ACC112 (cell line): ENCODE data around the gene HOXB3.

Source experiments
- H2AFZ ChIP-seq: fragments of 200-600 bp; sonication (generic); one replicate; pipeline ENCODE4 v1.6.0; 2017; ENCODE audit warnings: antibody characterized with exemption, low read length; ENCODE audit not compliant: unreplicated experiment
- H3K27ac ChIP-seq: fragments of 200-600 bp; sonication (generic); 2 replicates; pipeline ENCODE4 v1.5.1; 2014; ENCODE audit warnings: low read depth, mild to moderate bottlenecking, antibody characterized with exemption, low read length, moderate library complexity
- H3K27me3 ChIP-seq: fragments of 200-600 bp; sonication (generic); 2 replicates; pipeline ENCODE4 v1.6.1; 2014; ENCODE audit warnings: mild to moderate bottlenecking, antibody characterized with exemption, low read length, moderate library complexity, mixed read lengths; ENCODE audit not compliant: insufficient read depth
- H3K36me3 ChIP-seq: fragments of 200-600 bp; sonication (generic); 2 replicates; pipeline ENCODE4 v1.6.1; 2016; ENCODE audit warnings: mild to moderate bottlenecking, antibody characterized with exemption, low read length, moderate library complexity, mixed read lengths; ENCODE audit not compliant: insufficient read depth
- H3K4me1 ChIP-seq: fragments of 200-600 bp; sonication (generic); one replicate; pipeline ENCODE4 v1.6.1; 2016; ENCODE audit warnings: low read length, mixed read lengths; ENCODE audit not compliant: insufficient read depth, unreplicated experiment, control insufficient read depth
- H3K4me3 ChIP-seq: fragments of 200-600 bp; sonication (generic); 2 replicates; pipeline ENCODE4 v1.5.1; 2014; ENCODE audit warnings: mild to moderate bottlenecking, low read depth, low read length
- H3K79me2 ChIP-seq: fragments of 200-600 bp; sonication (generic); one replicate; pipeline ENCODE4 v1.6.0; 2016; ENCODE audit warnings: low read length; ENCODE audit not compliant: control insufficient read depth, unreplicated experiment, insufficient read depth

HOXB3 gene

GRCh38 chr17:48549281-48549630, 40.8 kb downstream of the HOXB3 start:
- H3K4me1 ChIP-seq: no peaks in the 10 kb centered on the region
- no peak overlapping the region for H3K27ac ChIP-seq
- peaks cover 100% of the 10 kb centered on the region for H3K27me3 ChIP-seq
- no peaks in the 10 kb centered on the region for H3K79me2 ChIP-seq
- no peak overlapping the region for H3K4me3 ChIP-seq
- no peak overlapping the region for H2AFZ ChIP-seq
- no peaks in the 10 kb centered on the region for H3K36me3 ChIP-seq

DNA sequence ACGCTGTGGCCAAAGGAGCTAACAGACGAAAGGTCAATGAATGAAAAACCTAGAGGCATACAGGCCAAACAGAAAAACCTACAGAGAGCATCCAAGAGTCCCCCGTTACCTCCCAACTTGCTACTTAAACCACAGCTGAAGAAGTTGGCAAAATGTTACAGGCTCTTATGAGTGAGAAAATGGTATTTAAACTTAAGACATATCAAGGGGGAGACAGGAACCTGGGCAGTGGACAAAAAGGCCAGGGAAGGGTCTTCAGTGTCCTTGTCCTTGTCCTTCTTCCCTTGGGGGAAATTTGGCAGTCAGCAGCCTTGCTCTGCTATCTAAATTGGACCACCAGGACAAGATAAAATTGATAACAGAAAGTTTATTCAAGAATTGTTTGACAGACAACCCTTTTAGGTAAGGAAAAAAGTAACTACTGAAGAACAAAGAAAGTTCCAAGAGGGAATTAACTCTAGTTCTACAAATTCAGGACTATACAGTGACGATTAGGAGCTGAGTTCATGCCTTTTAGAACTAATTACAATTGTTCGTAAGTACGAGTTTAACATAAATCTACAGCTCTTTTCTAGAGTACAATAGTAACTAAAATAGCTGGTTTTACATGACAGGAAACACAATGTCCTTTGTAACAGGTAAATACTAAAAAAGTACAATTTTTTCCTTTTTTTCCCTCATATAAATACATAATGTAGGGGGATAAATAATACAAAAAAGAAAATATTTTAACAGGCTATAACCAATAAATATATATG, 41.3 kb downstream of the HOXB3 start:
- no peak overlapping the region for H2AFZ ChIP-seq
- H3K4me1 ChIP-seq: no peaks in the 10 kb centered on the region
- H3K36me3 ChIP-seq: no peaks in the 10 kb centered on the region
- no peaks in the 10 kb centered on the region for H3K79me2 ChIP-seq
- no peak overlapping the region for H3K4me3 ChIP-seq
- H3K27ac ChIP-seq: no peak overlapping the region
- H3K27me3 ChIP-seq: peaks cover 100% of the 10 kb centered on the region

DNA sequence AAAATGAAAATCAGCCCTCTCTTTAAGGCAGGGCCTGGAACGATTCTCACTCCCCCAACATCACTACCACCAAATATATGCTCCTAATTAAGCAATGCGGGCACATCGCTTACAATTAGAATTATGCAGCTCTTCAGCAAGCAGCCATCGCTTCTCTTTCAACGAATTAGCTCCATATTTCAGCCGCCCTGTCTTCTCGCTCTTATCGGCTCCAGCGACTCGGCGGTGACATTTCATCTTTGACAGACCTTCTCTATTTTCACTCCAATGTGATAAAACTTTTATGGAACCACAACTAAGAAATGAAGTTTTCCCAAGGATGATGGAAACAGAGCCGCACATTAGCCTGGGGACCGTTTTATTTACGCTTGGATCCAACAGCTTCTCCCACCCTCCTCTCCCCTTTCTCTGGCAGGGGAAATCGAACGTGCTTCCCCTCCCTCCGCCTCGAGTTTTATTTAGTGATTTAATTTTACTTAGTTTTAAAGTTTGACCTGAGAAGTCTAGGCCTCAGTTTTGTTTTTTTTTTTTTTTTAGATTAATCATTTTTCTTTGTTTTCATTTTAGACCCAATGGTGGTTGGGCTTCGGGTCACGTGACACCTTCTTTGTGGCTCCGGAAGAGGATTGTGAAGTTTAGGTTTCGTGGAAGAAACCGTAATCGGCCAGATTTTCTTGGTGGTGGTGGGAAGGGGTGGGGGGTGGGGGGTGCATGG, 42.1 kb downstream of the HOXB3 start:
- H3K4me1 ChIP-seq: no peaks in the 10 kb centered on the region
- no peaks in the 10 kb centered on the region for H3K79me2 ChIP-seq
- no peak overlapping the region for H3K4me3 ChIP-seq
- peaks cover 100% of the 10 kb centered on the region for H3K27me3 ChIP-seq
- no peak overlapping the region for H3K27ac ChIP-seq
- no peak overlapping the region for H2AFZ ChIP-seq
- no peaks in the 10 kb centered on the region for H3K36me3 ChIP-seq

- Histone ChIP-seq H3K36me3 (no peaks in the 10 kb centered on the region), H3K79me2 (no peaks in the 10 kb centered on the region), H2AFZ (no peak overlapping the region), H3K4me1 (no peaks in the 10 kb centered on the region), H3K27ac (no peak overlapping the region), H3K4me3 (no peak overlapping the region), H3K27me3 (peaks cover 100% of the 10 kb centered on the region)
Observed at GRCh38 chr17:48546924-48547807, 42.9 kb downstream of the HOXB3 start.

DNA sequence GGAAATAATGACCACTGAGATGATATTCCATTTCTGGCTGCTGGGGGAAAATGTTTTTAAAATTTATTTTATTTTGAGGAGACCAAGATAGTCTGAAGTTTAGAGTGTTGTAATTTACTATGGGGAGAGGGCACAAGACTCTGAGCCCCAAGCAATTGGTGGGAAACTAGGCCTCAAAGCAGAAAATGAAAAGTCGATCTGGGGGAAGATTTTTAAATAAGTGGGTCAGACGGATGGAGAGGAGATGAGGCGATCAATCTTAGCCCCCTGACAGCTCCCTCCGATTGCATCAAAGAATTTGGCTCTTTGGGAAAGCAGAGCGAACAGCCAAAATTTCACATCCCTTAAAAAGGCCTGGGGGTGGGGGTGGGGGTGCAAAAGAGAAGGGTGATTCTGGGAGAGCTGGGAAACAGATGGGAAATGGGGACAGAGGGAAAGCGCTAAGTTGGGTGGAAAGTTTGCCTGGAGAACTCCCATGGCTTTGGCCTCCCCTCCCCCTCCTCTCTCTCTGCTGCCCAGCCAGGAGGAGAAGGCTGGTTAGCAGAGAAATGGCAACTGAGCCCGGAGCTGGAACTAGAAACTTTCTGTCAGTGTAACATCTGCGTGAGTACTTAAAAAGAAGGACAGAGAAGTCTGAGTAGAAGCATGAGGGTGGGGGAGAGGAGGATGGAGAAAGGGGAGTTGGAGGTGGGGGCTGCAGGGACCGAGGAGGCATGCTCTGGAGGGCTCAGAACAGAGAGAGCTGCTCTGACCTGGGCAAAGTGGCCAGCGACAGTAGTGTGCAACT, 43.7 kb downstream of the HOXB3 start:
- H3K79me2 ChIP-seq: no peaks in the 10 kb centered on the region

DNA sequence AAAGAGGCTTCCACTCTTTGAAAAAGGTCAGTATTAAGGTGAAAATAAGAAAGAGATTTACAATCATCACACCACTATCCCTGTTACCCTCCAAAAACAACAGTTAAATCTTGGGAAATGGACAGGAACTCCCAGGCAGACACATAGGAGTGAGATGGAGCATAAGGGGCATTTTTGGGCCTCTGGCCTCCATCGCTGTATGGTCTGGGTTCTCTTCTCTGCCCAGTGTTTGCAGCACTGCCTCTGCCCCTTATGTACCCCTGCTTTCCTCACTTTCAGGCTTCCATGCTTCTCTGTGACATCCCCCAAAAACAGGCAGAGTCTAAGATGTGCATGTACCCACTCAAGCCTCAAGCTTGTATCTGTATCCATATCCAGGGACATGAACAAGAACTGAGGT, 44.5 kb downstream of the HOXB3 start:
- no peaks in the 10 kb centered on the region for H3K79me2 ChIP-seq
- H3K27me3 ChIP-seq: peaks cover 99% of the 10 kb centered on the region
- H3K36me3 ChIP-seq: no peaks in the 10 kb centered on the region
- no peak overlapping the region for H2AFZ ChIP-seq
- H3K4me1 ChIP-seq: no peaks in the 10 kb centered on the region
- no peak overlapping the region for H3K27ac ChIP-seq
- H3K4me3 ChIP-seq: no peak overlapping the region

More for the DNA sequence above, 43.7 kb downstream of the HOXB3 start:
- Histone ChIP-seq H2AFZ (no peak overlapping the region), H3K27me3 (peaks cover 100% of the 10 kb centered on the region), H3K36me3 (no peaks in the 10 kb centered on the region), H3K27ac (no peak overlapping the region), H3K4me3 (no peak overlapping the region), H3K4me1 (no peaks in the 10 kb centered on the region)

GRCh38 chr17:48545022-48545375, 45.0 kb downstream of the HOXB3 start, which contains the start of gene HOXB2:
HOXB2 (minus strand) TSS chr17:48545109; CDS start chr17:48544911, 198 bp downstream.
- Histone ChIP-seq H3K27ac (no peak within 1 kb of the TSS), H3K36me3 (no peaks in the 10 kb centered on the region), H3K27me3 (peaks cover 99% of the 10 kb centered on the region), H3K4me3 (no peak within 1 kb of the TSS), H3K79me2 (no peaks in the 10 kb centered on the region), H2AFZ (no peak within 1 kb of the TSS), H3K4me1 (no peaks in the 10 kb centered on the region)

DNA sequence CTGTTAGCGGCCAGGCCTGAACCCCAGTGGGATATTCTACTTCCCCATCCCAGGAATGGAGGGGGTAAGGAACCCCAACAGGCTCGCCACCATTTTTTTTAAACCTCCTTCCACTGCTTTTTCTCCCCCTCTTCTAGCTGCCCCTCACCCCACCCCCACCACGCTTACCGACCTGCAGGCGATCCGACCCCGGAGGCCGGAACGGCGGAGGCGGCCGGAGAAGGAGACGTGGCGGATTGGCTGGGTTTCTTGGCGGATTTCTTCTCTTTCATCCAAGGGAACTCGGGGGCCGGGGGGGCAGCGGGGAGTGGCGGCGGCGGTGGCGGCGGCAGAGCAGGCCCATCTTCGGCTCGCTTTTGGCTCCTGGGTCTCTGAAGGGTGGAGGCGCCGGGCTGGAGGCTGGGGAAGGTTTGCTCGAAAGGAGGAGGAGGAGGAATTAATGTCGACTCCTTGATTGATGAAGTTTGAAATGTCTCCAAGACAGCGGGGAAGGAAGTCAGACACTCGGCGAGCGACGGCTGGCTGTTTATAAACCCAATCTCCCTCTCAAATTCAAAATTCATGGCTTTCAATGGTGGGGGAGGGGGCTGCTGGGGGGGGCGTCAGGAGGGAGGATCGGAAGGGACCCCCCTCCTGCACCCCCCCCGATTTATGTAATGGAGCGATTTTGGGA, 45.6 kb downstream of the HOXB3 start:
- H3K4me3 ChIP-seq: no peak overlapping the region
- no peak overlapping the region for H2AFZ ChIP-seq
- no peaks in the 10 kb centered on the region for H3K36me3 ChIP-seq
- no peaks in the 10 kb centered on the region for H3K4me1 ChIP-seq
- no peaks in the 10 kb centered on the region for H3K79me2 ChIP-seq
- peaks cover 99% of the 10 kb centered on the region for H3K27me3 ChIP-seq
- H3K27ac ChIP-seq: no peak overlapping the region

DNA sequence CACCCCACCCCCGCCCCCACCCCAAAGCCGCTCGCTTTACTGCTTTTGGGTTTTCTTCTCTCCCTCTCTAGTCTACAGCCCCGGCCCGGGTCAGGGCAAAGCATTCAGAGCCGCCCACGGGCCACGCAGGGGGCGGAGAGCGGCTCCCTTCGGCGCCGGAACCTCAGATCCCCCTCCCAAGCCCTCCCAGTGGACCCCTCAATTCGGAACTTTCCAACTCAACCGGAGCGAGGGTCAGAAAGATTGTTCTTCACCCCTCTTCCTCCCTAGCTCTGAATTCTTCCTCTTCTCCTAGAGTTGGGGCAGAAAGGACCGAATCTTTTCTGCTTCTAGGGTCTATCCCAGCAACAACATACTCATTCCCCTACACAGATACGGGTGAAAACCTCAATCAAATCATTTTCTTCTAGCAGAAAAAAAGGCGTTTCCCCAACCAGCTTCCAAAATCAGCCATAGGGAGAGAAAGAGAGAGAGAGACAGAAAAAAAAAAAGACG, 46.1 kb downstream of the HOXB3 start:
- Histone ChIP-seq H3K4me3 (no peak overlapping the region), H3K27me3 (peaks cover 99% of the 10 kb centered on the region), H3K36me3 (no peaks in the 10 kb centered on the region), H3K4me1 (no peaks in the 10 kb centered on the region), H3K27ac (no peak overlapping the region), H3K79me2 (no peaks in the 10 kb centered on the region), H2AFZ (no peak overlapping the region)
